ENCODE results near the gene IRGM. TPM values are rescaled to one million over a fixed set of nuclear protein-coding genes. Genes with fewer than 3 reads are reported as not detected.
"Not testable (repeated sequence)": the region's sequence is repeated elsewhere in the genome, so short reads cannot be mapped to it uniquely, and the experiment has no call there.

Gene IRGM
- total RNA-seq, 1 donor from 2014 or later = not detected

DNA sequence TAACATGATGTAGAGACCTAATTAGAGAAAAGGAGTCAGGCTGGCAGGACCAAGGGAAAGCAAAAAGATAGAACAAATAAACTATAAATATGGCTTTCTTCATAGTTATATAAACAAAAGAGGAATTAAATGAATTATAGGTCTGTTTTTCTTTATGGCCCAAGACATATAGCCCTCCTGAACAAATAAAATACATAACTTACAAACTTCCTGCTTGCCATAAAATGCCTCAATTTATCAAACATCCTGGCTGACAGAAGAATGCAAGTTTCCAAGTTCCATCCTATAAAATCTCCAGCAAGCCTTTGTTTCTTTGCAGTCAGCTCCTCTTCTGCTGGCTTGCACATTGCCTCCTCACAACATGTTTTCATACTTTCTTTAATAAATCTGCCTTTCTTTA is 31.3 kb upstream of the IRGM start:
- no peaks in the 10 kb centered on the region for H3K4me1 Mint-ChIP-seq (ENCODE audit: unreplicated experiment)
- H3K4me3 Mint-ChIP-seq (ENCODE audit: unreplicated experiment) = no peak overlapping the region
- TF ChIP-seq, protein P1, sequence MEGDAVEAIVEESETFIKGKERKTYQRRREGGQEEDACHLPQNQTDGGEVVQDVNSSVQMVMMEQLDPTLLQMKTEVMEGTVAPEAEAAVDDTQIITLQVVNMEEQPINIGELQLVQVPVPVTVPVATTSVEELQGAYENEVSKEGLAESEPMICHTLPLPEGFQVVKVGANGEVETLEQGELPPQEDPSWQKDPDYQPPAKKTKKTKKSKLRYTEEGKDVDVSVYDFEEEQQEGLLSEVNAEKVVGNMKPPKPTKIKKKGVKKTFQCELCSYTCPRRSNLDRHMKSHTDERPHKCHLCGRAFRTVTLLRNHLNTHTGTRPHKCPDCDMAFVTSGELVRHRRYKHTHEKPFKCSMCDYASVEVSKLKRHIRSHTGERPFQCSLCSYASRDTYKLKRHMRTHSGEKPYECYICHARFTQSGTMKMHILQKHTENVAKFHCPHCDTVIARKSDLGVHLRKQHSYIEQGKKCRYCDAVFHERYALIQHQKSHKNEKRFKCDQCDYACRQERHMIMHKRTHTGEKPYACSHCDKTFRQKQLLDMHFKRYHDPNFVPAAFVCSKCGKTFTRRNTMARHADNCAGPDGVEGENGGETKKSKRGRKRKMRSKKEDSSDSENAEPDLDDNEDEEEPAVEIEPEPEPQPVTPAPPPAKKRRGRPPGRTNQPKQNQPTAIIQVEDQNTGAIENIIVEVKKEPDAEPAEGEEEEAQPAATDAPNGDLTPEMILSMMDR (IDR thresholded peaks at IDR 0.05; ENCODE audit: unreplicated experiment) = no peak
- H3K27ac Mint-ChIP-seq (ENCODE audit: unreplicated experiment) = no peak overlapping the region
- no peaks in the 10 kb centered on the region for H3K36me3 Mint-ChIP-seq (ENCODE audit: low read depth, unreplicated experiment)
- H3K27me3 Mint-ChIP-seq (ENCODE audit: unreplicated experiment) = no peaks in the 10 kb centered on the region
- peaks cover 10% of the 10 kb centered on the region for H3K9me3 Mint-ChIP-seq (ENCODE audit: unreplicated experiment)
- no peak for DNase-seq (ENCODE audit: low spot score)

DNA sequence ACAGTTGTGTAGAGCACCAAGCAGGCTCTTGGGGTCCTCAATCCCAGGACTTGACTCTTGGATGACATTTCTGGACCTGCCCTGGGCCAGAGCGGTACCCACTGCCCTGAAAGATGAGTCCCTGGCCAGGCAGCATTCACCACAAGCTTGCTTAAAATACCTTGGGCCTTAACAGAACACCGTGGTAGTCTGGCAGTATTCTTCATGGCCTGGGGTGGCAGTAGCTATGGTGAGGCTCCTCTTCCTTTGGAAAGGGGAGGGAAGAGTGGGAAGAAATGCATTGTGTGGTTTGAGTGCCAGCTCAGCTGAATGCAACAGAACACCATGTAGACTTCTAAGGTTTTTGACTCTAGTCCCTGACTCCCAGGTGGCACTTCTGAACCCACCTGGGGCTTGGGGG is 29.4 kb upstream of the IRGM start:
- H3K4me1 Mint-ChIP-seq (ENCODE audit: unreplicated experiment) = no peaks in the 10 kb centered on the region
- H3K27me3 Mint-ChIP-seq (ENCODE audit: unreplicated experiment) = no peaks in the 10 kb centered on the region
- DNase-seq (ENCODE audit: low spot score) = no peak
- H3K4me3 Mint-ChIP-seq (ENCODE audit: unreplicated experiment) = no peak overlapping the region
- TF ChIP-seq, protein P1 (IDR thresholded peaks at IDR 0.05; ENCODE audit: unreplicated experiment) = no peak
- no peak overlapping the region for H3K27ac Mint-ChIP-seq (ENCODE audit: unreplicated experiment)
- peaks cover 11% of the 10 kb centered on the region for H3K9me3 Mint-ChIP-seq (ENCODE audit: unreplicated experiment)
- no peaks in the 10 kb centered on the region for H3K36me3 Mint-ChIP-seq (ENCODE audit: low read depth, unreplicated experiment)

DNA sequence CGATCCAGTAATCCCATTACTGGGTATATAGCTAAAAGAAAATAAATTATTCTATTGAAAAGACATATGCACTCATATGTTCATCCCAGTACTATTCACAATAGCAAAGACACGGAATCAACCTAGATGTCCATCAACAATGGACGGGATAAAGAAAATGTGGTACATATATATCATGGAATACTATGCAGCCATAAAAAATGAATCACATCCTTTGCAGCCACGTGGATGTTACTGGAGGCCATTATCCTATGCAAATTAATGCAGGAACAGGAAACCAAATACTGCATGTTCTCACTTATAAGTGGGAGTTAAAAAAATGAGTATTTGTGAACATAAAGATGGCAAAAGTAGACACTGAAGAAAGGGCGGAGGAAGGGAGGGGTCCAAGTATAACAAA is 16.6 kb upstream of the IRGM start:
- Mint-ChIP-seq H3K27ac (ENCODE audit: unreplicated experiment) (no peak overlapping the region), H3K36me3 (ENCODE audit: low read depth, unreplicated experiment) (peaks cover 6% of the 10 kb centered on the region), H3K4me1 (ENCODE audit: unreplicated experiment) (no peaks in the 10 kb centered on the region), H3K9me3 (ENCODE audit: unreplicated experiment) (peaks cover 5% of the 10 kb centered on the region), H3K27me3 (ENCODE audit: unreplicated experiment) (peaks cover 1% of the 10 kb centered on the region), H3K4me3 (ENCODE audit: unreplicated experiment) (no peak overlapping the region)
- TF ChIP-seq, protein P1 (IDR thresholded peaks at IDR 0.05; ENCODE audit: unreplicated experiment) = no peak
- DNase-seq (ENCODE audit: low spot score) = no peak

DNA sequence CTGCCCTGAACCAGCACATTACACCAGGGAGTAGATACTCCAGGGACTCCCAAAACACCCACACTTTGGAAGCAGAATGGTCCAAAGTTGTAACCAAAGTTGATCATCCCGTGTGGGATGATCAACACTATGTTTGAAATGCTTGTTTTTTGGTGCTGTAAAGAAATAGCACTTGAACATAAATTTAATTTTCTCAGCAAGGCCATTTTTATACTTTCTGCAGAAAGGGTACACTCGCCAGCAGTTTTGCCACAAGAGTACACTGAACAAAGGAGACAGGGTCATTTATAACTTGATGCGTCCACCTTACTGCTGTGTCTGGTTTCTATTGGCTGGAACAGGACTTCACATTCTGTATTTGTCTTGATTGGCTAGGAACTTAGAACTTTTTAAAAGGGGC is 14.5 kb upstream of the IRGM start:
- not testable (repeated sequence) for H3K27ac Mint-ChIP-seq (ENCODE audit: unreplicated experiment); H3K9me3 Mint-ChIP-seq (ENCODE audit: unreplicated experiment); DNase-seq (ENCODE audit: low spot score); H3K27me3 Mint-ChIP-seq (ENCODE audit: unreplicated experiment); H3K4me3 Mint-ChIP-seq (ENCODE audit: unreplicated experiment); H3K4me1 Mint-ChIP-seq (ENCODE audit: unreplicated experiment); H3K36me3 Mint-ChIP-seq (ENCODE audit: low read depth, unreplicated experiment)

DNA sequence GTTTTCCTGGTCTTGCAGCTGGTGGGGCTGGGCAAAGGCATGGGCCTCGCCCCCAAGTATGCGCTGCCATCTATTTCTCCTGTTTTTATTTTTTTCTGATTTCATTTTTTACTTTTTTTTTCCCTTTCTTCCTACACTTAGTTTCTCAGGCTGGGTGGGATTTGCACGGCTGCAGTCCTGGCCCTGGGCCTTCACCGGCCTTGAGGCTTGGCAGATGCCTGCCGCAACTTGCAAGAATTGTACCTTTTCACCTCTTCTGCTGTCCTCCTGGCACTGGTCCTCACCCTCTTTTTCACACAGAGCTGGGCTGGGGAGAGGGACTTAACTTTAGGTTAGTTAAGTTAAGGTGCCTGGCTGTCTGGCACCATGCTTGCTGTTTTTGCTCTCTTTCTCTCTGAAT is 10.3 kb upstream of the IRGM start:
- Mint-ChIP-seq H3K36me3 (ENCODE audit: low read depth, unreplicated experiment) (peaks cover 6% of the 10 kb centered on the region), H3K27ac (ENCODE audit: unreplicated experiment) (no peak overlapping the region), H3K9me3 (ENCODE audit: unreplicated experiment) (peaks cover 4% of the 10 kb centered on the region), H3K27me3 (ENCODE audit: unreplicated experiment) (peaks cover 1% of the 10 kb centered on the region), H3K4me1 (ENCODE audit: unreplicated experiment) (no peaks in the 10 kb centered on the region), H3K4me3 (ENCODE audit: unreplicated experiment) (no peak overlapping the region)
- TF ChIP-seq, protein P1 (IDR thresholded peaks at IDR 0.05; ENCODE audit: unreplicated experiment) = no peak
- no peak for DNase-seq (ENCODE audit: low spot score)

DNA sequence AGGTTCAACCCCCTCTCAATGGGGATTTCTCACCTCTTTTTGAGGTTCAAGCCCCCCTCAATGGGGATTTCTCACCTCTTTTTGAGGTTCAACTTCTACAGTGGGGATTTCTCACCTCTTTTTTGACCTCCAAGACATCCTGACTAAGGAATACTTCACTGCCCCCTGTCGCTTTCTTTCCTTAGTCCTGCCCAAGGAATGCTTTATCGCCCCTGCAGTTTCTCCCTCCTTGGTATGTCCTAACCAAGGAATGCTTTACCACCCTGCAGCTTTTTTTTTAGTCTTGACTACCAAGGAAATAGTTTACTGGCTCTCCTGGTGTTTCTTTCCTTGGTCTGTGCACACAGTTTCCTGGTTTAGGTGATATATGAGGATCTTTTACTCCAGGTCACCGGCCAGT is 9.6 kb upstream of the IRGM start:
- H3K4me3 Mint-ChIP-seq (ENCODE audit: unreplicated experiment) = no peak overlapping the region
- DNase-seq (ENCODE audit: low spot score) = no peak
- H3K27ac Mint-ChIP-seq (ENCODE audit: unreplicated experiment) = no peak overlapping the region
- peaks cover 1% of the 10 kb centered on the region for H3K27me3 Mint-ChIP-seq (ENCODE audit: unreplicated experiment)
- H3K9me3 Mint-ChIP-seq (ENCODE audit: unreplicated experiment) = peaks cover 4% of the 10 kb centered on the region
- H3K4me1 Mint-ChIP-seq (ENCODE audit: unreplicated experiment) = no peaks in the 10 kb centered on the region
- TF ChIP-seq, protein P1 (IDR thresholded peaks at IDR 0.05; ENCODE audit: unreplicated experiment) = no peak
- peaks cover 6% of the 10 kb centered on the region for H3K36me3 Mint-ChIP-seq (ENCODE audit: low read depth, unreplicated experiment)

DNA sequence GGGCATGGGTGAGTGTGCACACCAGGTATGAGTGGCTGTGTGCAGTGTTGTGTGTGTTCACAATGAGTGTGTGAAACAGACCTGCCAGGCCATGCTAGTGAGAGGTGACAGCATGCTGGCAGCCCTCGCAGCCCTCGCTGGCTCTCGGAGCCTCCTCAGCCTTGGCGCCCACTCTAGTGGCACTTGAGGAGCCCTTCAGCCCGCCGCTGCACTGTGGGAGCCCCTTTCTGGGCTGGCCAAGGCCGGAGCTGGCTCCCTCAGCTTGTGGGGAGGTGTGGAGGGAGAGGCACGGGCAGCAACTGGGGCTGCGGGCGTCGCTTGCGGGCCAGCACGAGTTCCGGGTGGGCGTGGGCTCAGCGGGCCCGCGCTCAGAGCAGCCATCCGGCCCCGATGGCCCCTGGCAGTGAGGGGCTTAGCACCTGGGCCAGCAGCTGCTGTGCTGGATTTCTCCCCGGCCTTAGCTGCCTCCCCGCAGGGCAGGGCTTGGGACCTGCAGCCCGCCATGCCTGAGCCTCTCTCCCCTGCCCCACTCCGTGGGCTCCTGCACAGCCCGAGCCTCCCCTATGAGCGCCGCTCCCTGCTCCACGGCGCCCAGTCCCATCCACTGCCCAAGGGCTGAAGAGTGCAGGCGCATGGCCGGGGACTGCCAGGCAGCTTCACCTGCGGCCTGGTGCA is 999 bp upstream of the IRGM start:
- H3K9me3 Mint-ChIP-seq (ENCODE audit: unreplicated experiment); H3K4me3 Mint-ChIP-seq (ENCODE audit: unreplicated experiment); H3K27me3 Mint-ChIP-seq (ENCODE audit: unreplicated experiment): not testable (repeated sequence)

More for the DNA sequence above, 999 bp upstream of the IRGM start:
- H3K36me3 Mint-ChIP-seq (ENCODE audit: low read depth, unreplicated experiment); H3K27ac Mint-ChIP-seq (ENCODE audit: unreplicated experiment); H3K4me1 Mint-ChIP-seq (ENCODE audit: unreplicated experiment); DNase-seq (ENCODE audit: low spot score): not testable (repeated sequence)

All from endothelial cell (in vitro differentiated cells).